ENCODE results near the gene TTI1.

Gene TTI1

GRCh38 chr20:37990571-37991151 is 42.6 kb downstream of the TTI1 start:
- Histone ChIP-seq H2AFZ (ENCODE audit: low read depth, low read length) (no peak overlapping the region), H3K9ac (ENCODE audit: low read depth, low read length) (no peak overlapping the region), H3K4me3 (ENCODE audit: low read depth in 1 of 2, low read length in 2 of 2) (no peak overlapping the region), H3K79me2 (ENCODE audit: insufficient read depth, low read length) (no peaks in the 10 kb centered on the region), H3K4me1 (ENCODE audit: insufficient read depth, low read length) (no peaks in the 10 kb centered on the region), H3K36me3 (ENCODE audit: insufficient read depth, low read length) (peaks cover 95% of the 10 kb centered on the region), H3K4me2 (ENCODE audit: insufficient read depth, low read length) (no peak overlapping the region), H3K27me3 (ENCODE audit: insufficient read depth, low read length, poor library complexity) (no peaks in the 10 kb centered on the region), H3K27ac (ENCODE audit: low read length) (no peak overlapping the region), H4K20me1 (ENCODE audit: insufficient read depth, low read length) (peaks cover 10% of the 10 kb centered on the region), H3K9me3 (ENCODE audit: insufficient read depth, low read length, severe bottlenecking) (no peaks in the 10 kb centered on the region)
- DNase-seq (no peak), ATAC-seq (ENCODE audit: insufficient read depth, low read depth) (no peak)
- TF ChIP-seq CTCF (IDR thresholded peaks at IDR 0.05; ENCODE audit: borderline replicate concordance, extremely low read depth, low read length, poor library complexity, severe bottlenecking) (no peak), EZH2 (IDR thresholded peaks at IDR 0.05; ENCODE audit: borderline replicate concordance, low read depth, low read length, severe bottlenecking) (no peak)

GRCh38 chr20:37989601-37990295 is 43.5 kb downstream of the TTI1 start:
- Histone ChIP-seq H2AFZ (ENCODE audit: low read depth, low read length) (no peak overlapping the region), H3K9ac (ENCODE audit: low read depth, low read length) (no peak overlapping the region), H3K27me3 (ENCODE audit: insufficient read depth, low read length, poor library complexity) (no peaks in the 10 kb centered on the region), H3K4me2 (ENCODE audit: insufficient read depth, low read length) (no peak overlapping the region), H4K20me1 (ENCODE audit: insufficient read depth, low read length) (peaks cover 10% of the 10 kb centered on the region), H3K79me2 (ENCODE audit: insufficient read depth, low read length) (no peaks in the 10 kb centered on the region), H3K9me3 (ENCODE audit: insufficient read depth, low read length, severe bottlenecking) (no peaks in the 10 kb centered on the region), H3K4me3 (ENCODE audit: low read depth in 1 of 2, low read length in 2 of 2) (no peak overlapping the region), H3K36me3 (ENCODE audit: insufficient read depth, low read length) (peaks cover 94% of the 10 kb centered on the region), H3K27ac (ENCODE audit: low read length) (no peak overlapping the region), H3K4me1 (ENCODE audit: insufficient read depth, low read length) (no peaks in the 10 kb centered on the region)
- no peak for DNase-seq
- TF ChIP-seq CTCF (IDR thresholded peaks at IDR 0.05; ENCODE audit: borderline replicate concordance, extremely low read depth, low read length, poor library complexity, severe bottlenecking) (no peak), EZH2 (IDR thresholded peaks at IDR 0.05; ENCODE audit: borderline replicate concordance, low read depth, low read length, severe bottlenecking) (no peak)
- no peak for ATAC-seq (ENCODE audit: insufficient read depth, low read depth)

- no peak for DNase-seq
- Histone ChIP-seq H3K4me3 (ENCODE audit: low read depth in 1 of 2, low read length in 2 of 2) (no peak overlapping the region), H3K9me3 (ENCODE audit: insufficient read depth, low read length, severe bottlenecking) (no peaks in the 10 kb centered on the region), H3K9ac (ENCODE audit: low read depth, low read length) (no peak overlapping the region), H3K4me1 (ENCODE audit: insufficient read depth, low read length) (no peaks in the 10 kb centered on the region), H3K79me2 (ENCODE audit: insufficient read depth, low read length) (no peaks in the 10 kb centered on the region), H4K20me1 (ENCODE audit: insufficient read depth, low read length) (peaks cover 6% of the 10 kb centered on the region), H3K27ac (ENCODE audit: low read length) (no peak overlapping the region), H3K36me3 (ENCODE audit: insufficient read depth, low read length) (peaks cover 93% of the 10 kb centered on the region), H3K27me3 (ENCODE audit: insufficient read depth, low read length, poor library complexity) (no peaks in the 10 kb centered on the region), H3K4me2 (ENCODE audit: insufficient read depth, low read length) (no peak overlapping the region), H2AFZ (ENCODE audit: low read depth, low read length) (no peak overlapping the region)
- TF ChIP-seq EZH2 (IDR thresholded peaks at IDR 0.05; ENCODE audit: borderline replicate concordance, low read depth, low read length, severe bottlenecking) = no peak
- no peak for TF ChIP-seq CTCF (IDR thresholded peaks at IDR 0.05; ENCODE audit: borderline replicate concordance, extremely low read depth, low read length, poor library complexity, severe bottlenecking)
- no peak for ATAC-seq (ENCODE audit: insufficient read depth, low read depth)
These were observed 44.8 kb downstream of the TTI1 start for GRCh38 chr20:37988306-37988954.
